HCT116 (cell line): ENCODE measurements around the gene UBE2E1. TPM values are rescaled to one million over a fixed set of nuclear protein-coding genes. Genes with fewer than 3 reads are reported as not detected.

Source experiments
- ATAC-seq: fragments of 200-7000 bp; cut with Tn5 transposase; 2 replicates; pipeline ENCODE4 v1.9.1; 2020; ENCODE audit warnings: mild to moderate bottlenecking, moderate library complexity
- BruUV-seq: library from RNA; stranded (reverse); fragments of 400-500 nt; replicated peaks from 2 replicates; lab custom pipeline; 2021; lab: Mats Ljungman, UMichigan
- CTCF ChIA-PET: fragments of 300-600 bp; sonication (Branson Sonifier 250); formaldehyde crosslinking; loops from one replicate; lab custom pipeline; 2021; ENCODE audit warnings: antibody characterized with exemption; lab: Charles Lee
- POLR2A ChIA-PET: fragments of 300-600, 350-600 bp; sonication (Branson Sonifier 250); formaldehyde crosslinking; loops from one replicate; lab custom pipeline; 2021; ENCODE audit warnings: antibody characterized with exemption; lab: Charles Lee
- RAD21 ChIA-PET, 2 experiments: fragments of 300-600 bp; sonication (Branson Sonifier 250); formaldehyde crosslinking; loops; one replicate each; lab custom pipeline; 2023; ENCODE audit warnings: low total read pairs in 2 of 2; ENCODE audit not compliant: uncharacterized antibody in 2 of 2, unreplicated experiment in 2 of 2, low non-redundant PET in 1 of 2; lab: Charles Lee
- DNase-seq: peaks from one replicate; pipeline ENCODE4 v3.0.0-alpha.2; 2010; ENCODE audit warnings: low read depth, low spot score
- H2AFZ ChIP-seq: fragments of 200-600 bp; shearing (Covaris generic), sonication (generic); 2 replicates; pipeline ENCODE4 v1.6.1; 2017; ENCODE audit warnings: low read depth, mixed run types, mixed read lengths, antibody characterized with exemption, low read length; ENCODE audit not compliant: poor library complexity, severe bottlenecking
- H3K27ac ChIP-seq: 2 replicates; pipeline ENCODE4 v1.5.1; 2012; ENCODE audit warnings: low read depth, low read length
- H3K27me3 ChIP-seq: fragments of 200-600 bp; sonication (generic); 2 replicates; pipeline ENCODE4 v1.6.1; 2016; ENCODE audit warnings: mixed run types, low read length, mixed read lengths; ENCODE audit not compliant: insufficient read depth
- H3K36me3 ChIP-seq, 2 experiments: fragments of 200-500 bp in 1 of 2; fragments of 200-600 bp in 1 of 2; sonication (Bioruptor generic) in 1 of 2; sonication (generic) in 1 of 2; 2 replicates each; pipeline versions ENCODE4 v1.5.1 to v1.6.1; 2014 to 2016; ENCODE audit warnings: low read length in 2 of 2, inconsistent platforms in 1 of 2, mixed read lengths in 1 of 2, mixed run types in 1 of 2; ENCODE audit not compliant: insufficient read depth in 2 of 2, control insufficient read depth in 1 of 2
- H3K4me1 ChIP-seq, 2 experiments: fragments of 200-600 bp in 1 of 2; sonication (generic) in 1 of 2; 2 replicates each; pipeline versions ENCODE4 v1.5.1 to v1.6.1; 2012 to 2017; ENCODE audit warnings: low read length in 2 of 2, inconsistent platforms in 1 of 2, mild to moderate bottlenecking in 1 of 2, mixed read lengths in 1 of 2, mixed run types in 1 of 2, moderate library complexity in 1 of 2; ENCODE audit not compliant: insufficient read depth in 2 of 2, control insufficient read depth in 1 of 2
- H3K4me2 ChIP-seq: fragments of 200-600 bp; sonication (generic); 2 replicates; pipeline ENCODE4 v1.6.1; 2017; ENCODE audit warnings: mixed run types, low read length, mixed read lengths
- H3K4me3 ChIP-seq, 2 experiments: fragments of 200-600 bp in 1 of 2; sonication (generic) in 1 of 2; replicated peaks in 1 of 2; 2 replicates each; pipeline ENCODE4 v1.5.1; 2011 to 2016; ENCODE audit warnings: low read length in 2 of 2, control low read depth in 1 of 2, low read depth in 1 of 2, mild to moderate bottlenecking in 1 of 2, mixed read lengths in 1 of 2, mixed run types in 1 of 2
- H3K79me2 ChIP-seq: fragments of 200-600 bp; sonication (generic); 2 replicates; pipeline ENCODE4 v1.6.1; 2017; ENCODE audit warnings: mild to moderate bottlenecking, mixed run types, low read length, moderate library complexity, mixed read lengths; ENCODE audit not compliant: insufficient read depth
- H3K9ac ChIP-seq: fragments of 200-600 bp; sonication (generic); 2 replicates; pipeline ENCODE4 v1.6.1; 2016; ENCODE audit warnings: low read length, mixed read lengths
- H3K9me2 ChIP-seq: fragments of 200-600 bp; sonication (generic), shearing (Covaris generic); 2 replicates; pipeline ENCODE4 v1.6.1; 2017; ENCODE audit warnings: mixed run types, mild to moderate bottlenecking, moderate library complexity; ENCODE audit not compliant: insufficient read depth
- H3K9me3 ChIP-seq, 2 experiments: fragments of 200-500 bp in 1 of 2; fragments of 200-600 bp in 1 of 2; sonication (Bioruptor generic) in 1 of 2; sonication (generic) in 1 of 2; 2 replicates each; pipeline ENCODE4 v1.6.1; 2014 to 2017; ENCODE audit warnings: low read length in 2 of 2, mixed read lengths in 2 of 2, inconsistent platforms in 1 of 2, low read depth in 1 of 2, mild to moderate bottlenecking in 1 of 2, mixed run types in 1 of 2, moderate library complexity in 1 of 2; ENCODE audit not compliant: control insufficient read depth in 1 of 2, insufficient read depth in 1 of 2
- H4K20me1 ChIP-seq: fragments of 200-600 bp; sonication (generic), shearing (Covaris generic); 2 replicates; pipeline ENCODE4 v1.6.1; 2017; ENCODE audit warnings: mixed run types, mild to moderate bottlenecking, moderate library complexity; ENCODE audit not compliant: insufficient read depth
- CBX3 ChIP-seq: IDR thresholded peaks from 2 replicates; pipeline ENCODE4 v1.6.1; 2012; ENCODE audit warnings: low read depth
- CTCF ChIP-seq, 3 experiments: fragments of 200-600 bp in 1 of 3; sonication (generic) in 1 of 3; IDR thresholded peaks in 2 of 3; conservative IDR thresholded peaks in 1 of 3; 2 replicates each; pipeline ENCODE4 v1.5.1; 2012 to 2017; ENCODE audit warnings: low read depth in 2 of 3, low read length in 2 of 3, antibody characterized with exemption in 1 of 3, borderline replicate concordance in 1 of 3, control low read depth in 1 of 3, mild to moderate bottlenecking in 1 of 3, mixed read lengths in 1 of 3, mixed run types in 1 of 3, moderate library complexity in 1 of 3; ENCODE audit not compliant: insufficient read depth in 1 of 3
- EGR1 ChIP-seq: IDR thresholded peaks from 2 replicates; pipeline ENCODE4 v1.6.1; 2012; ENCODE audit warnings: low read depth
- ELF1 ChIP-seq: IDR thresholded peaks from 2 replicates; pipeline ENCODE4 v1.6.1; 2012; ENCODE audit warnings: low read depth, borderline replicate concordance
- EZH2 ChIP-seq: fragments of 200-600 bp; sonication (generic); IDR thresholded peaks from 2 replicates; pipeline ENCODE4 v1.6.1; 2017; ENCODE audit warnings: antibody characterized with exemption, mixed run types
- EZH2phosphoT487 ChIP-seq: fragments of 200-600 bp; IDR thresholded peaks from 2 replicates; pipeline ENCODE4 v1.6.1; 2018; ENCODE audit warnings: antibody characterized with exemption, borderline replicate concordance
- FOSL1 ChIP-seq: IDR thresholded peaks from 2 replicates; pipeline ENCODE4 v1.6.1; 2012; ENCODE audit warnings: low read depth
- JUND ChIP-seq: IDR thresholded peaks from 2 replicates; pipeline ENCODE4 v1.6.1; 2012
- POLR2A ChIP-seq: IDR thresholded peaks from 2 replicates; pipeline ENCODE4 v1.7.0; 2011; ENCODE audit warnings: borderline replicate concordance; ENCODE audit not compliant: insufficient read depth, insufficient read length; ENCODE audit errors: extremely low read depth
- POLR2AphosphoS5 ChIP-seq: IDR thresholded peaks from 2 replicates; pipeline ENCODE4 v1.6.1; 2011; ENCODE audit warnings: mild to moderate bottlenecking, low read depth, low read length, moderate library complexity
- SIN3A ChIP-seq: IDR thresholded peaks from 2 replicates; pipeline ENCODE4 v1.6.1; 2012; ENCODE audit warnings: low read depth
- SP1 ChIP-seq: IDR thresholded peaks from 2 replicates; pipeline ENCODE4 v1.6.1; 2012; ENCODE audit warnings: low read depth
- SRF ChIP-seq: IDR thresholded peaks from 2 replicates; pipeline ENCODE4 v1.6.1; 2012; ENCODE audit warnings: low read depth
- TCF7L2 ChIP-seq: IDR thresholded peaks from 2 replicates; pipeline ENCODE4 v1.7.0; 2011; ENCODE audit warnings: borderline replicate concordance, inconsistent platforms; ENCODE audit not compliant: insufficient read depth, insufficient read length; ENCODE audit errors: extremely low read depth
- YY1 ChIP-seq: IDR thresholded peaks from 2 replicates; pipeline ENCODE4 v1.6.1; 2011; ENCODE audit warnings: low read length, low read depth, moderate library complexity, mild to moderate bottlenecking; ENCODE audit not compliant: insufficient replicate concordance; ENCODE audit errors: extremely low read depth
- ZFX ChIP-seq: fragments of 450-650 bp; IDR thresholded peaks from 2 replicates; pipeline ENCODE4 v1.6.1; 2017
- ZNF274 ChIP-seq: fragments of 200-500 bp; sonication (Bioruptor generic); IDR thresholded peaks from 2 replicates; pipeline ENCODE4 v1.6.1; 2014; ENCODE audit warnings: mild to moderate bottlenecking, low read depth, low read length, inconsistent platforms
- intact Hi-C: fragments of 100-400 bp; cut with micrococcal nuclease; formaldehyde crosslinking; loops from 2 replicates; pipeline ENCODE4 v1.10.0; 2022
- total RNA-seq: library from RNA; stranded (reverse); gene quantifications from one replicate; pipeline ENCODE4 v1.2.1, GENCODE V29; 2021; ENCODE audit not compliant: unreplicated experiment
- TF ChIP-seq, protein P1 (sequence below): IDR thresholded peaks from 2 replicates; pipeline ENCODE4 v1.6.1; 2012

The UBE2E1 gene
- total RNA-seq, 1 experiment from 2014 or later, result 75.1 TPM

DNA sequence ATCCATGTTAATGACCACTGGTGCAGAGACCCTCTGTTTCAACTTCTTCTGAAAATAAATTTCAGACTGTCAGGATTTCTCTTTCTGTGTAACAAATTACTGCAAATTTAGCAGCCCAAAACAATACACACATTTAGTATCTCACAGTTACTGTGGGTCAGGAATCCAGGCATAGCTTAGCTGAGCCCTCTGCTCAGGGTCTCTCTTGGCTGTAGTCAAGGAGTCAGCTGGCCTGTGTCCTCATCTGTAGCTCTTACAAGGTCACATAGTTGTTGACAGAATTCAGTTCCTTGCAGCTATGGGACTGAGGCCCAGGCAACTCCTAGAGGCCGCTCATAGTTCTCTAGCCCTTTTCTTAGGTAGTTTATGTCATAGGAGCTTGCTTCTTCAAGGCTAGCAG, 59.2 kb downstream of the UBE2E1 start:
- no peaks in the 10 kb centered on the region for H3K9me3 ChIP-seq
- H3K27ac ChIP-seq, result no peak overlapping the region
- RAD21 ChIA-PET, result no interaction called here
- no peak overlapping the region for H3K9ac ChIP-seq
- no peak overlapping the region for H3K4me3 ChIP-seq
- no peak for TF ChIP-seq CBX3
- TF ChIP-seq SRF, result no peak
- no peak for TF ChIP-seq EZH2
- TF ChIP-seq, protein P1, sequence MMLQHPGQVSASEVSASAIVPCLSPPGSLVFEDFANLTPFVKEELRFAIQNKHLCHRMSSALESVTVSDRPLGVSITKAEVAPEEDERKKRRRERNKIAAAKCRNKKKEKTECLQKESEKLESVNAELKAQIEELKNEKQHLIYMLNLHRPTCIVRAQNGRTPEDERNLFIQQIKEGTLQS, result no peak
- no peak for TF ChIP-seq SP1
- TF ChIP-seq TCF7L2, result no peak
- TF ChIP-seq ZNF274, result no peak
- TF ChIP-seq EZH2phosphoT487, result no peak
- no peak for TF ChIP-seq POLR2A
- TF ChIP-seq EGR1, result no peak
- no peak for TF ChIP-seq JUND
- no peak for TF ChIP-seq POLR2AphosphoS5
- TF ChIP-seq CTCF (IDR thresholded peaks at IDR 0.05 in 2 of 3, conservative IDR thresholded peaks at IDR 0.05 in 1 of 3; ENCODE audit: borderline replicate concordance in 1 of 3, insufficient read depth in 1 of 3, low read depth in 2 of 3, low read length in 2 of 3), result no peak
- no peak for TF ChIP-seq SIN3A
- no peak for TF ChIP-seq ZFX
- TF ChIP-seq FOSL1, result no peak
- no peak for TF ChIP-seq YY1
- TF ChIP-seq ELF1, result no peak
- TF ChIP-seq, all 23 proteins: peak for 0
- H3K36me3 ChIP-seq, result no peaks in the 10 kb centered on the region; a peak in 1 of 4 replicates
- DNase-seq, result no peak
- intact Hi-C loops, result no loop called here
- BruUV-seq, result no TSS peak
- ChIA-PET POLR2A (no interaction called here), CTCF (interaction anchor here (1.3 to 1.9 kb wide), 2 partner anchors 24 to 31 kb away, joined by 4 to 5 read pairs; no protein-coding TSS in a partner anchor)
- ATAC-seq, result no peak
- H3K27me3 ChIP-seq, result no peaks in the 10 kb centered on the region
- H3K4me1 ChIP-seq, result peaks cover 13 to 14% of the 10 kb centered on the region in 2 experiments; a peak in 3 of 4 replicates
- H4K20me1 ChIP-seq, result no peaks in the 10 kb centered on the region
- H2AFZ ChIP-seq, result no peak overlapping the region
- peaks cover 46% of the 10 kb centered on the region for H3K79me2 ChIP-seq
- no peak overlapping the region for H3K4me2 ChIP-seq
- H3K9me2 ChIP-seq, result no peaks in the 10 kb centered on the region
